Neural crest cell (in vitro differentiated cells): Measurements from ENCODE around the gene MMAB. TPM values are rescaled to one million over a fixed set of nuclear protein-coding genes. Genes with fewer than 3 reads are reported as not detected.

ENCODE experiments used
- DNase-seq: peaks from one replicate; pipeline ENCODE4 v3.0.0; 2021; ENCODE audit warnings: low read depth, mixed read lengths, low spot score
- H3K27ac Mint-ChIP-seq: one replicate; pipeline ENCODE4 v1.8.0; 2021; ENCODE audit warnings: mild to moderate bottlenecking, mixed read lengths; ENCODE audit not compliant: unreplicated experiment
- H3K27me3 Mint-ChIP-seq: 2 replicates; pipeline ENCODE4 v1.8.0; 2021; ENCODE audit warnings: low read depth, mild to moderate bottlenecking, mixed read lengths
- H3K36me3 Mint-ChIP-seq: 2 replicates; pipeline ENCODE4 v1.8.0; 2021; ENCODE audit warnings: low read depth, mild to moderate bottlenecking, mixed read lengths
- H3K4me1 Mint-ChIP-seq: 2 replicates; pipeline ENCODE4 v1.8.0; 2021; ENCODE audit warnings: mixed read lengths
- H3K4me3 Mint-ChIP-seq: one replicate; pipeline ENCODE4 v1.8.0; 2021; ENCODE audit warnings: mild to moderate bottlenecking, mixed read lengths
- H3K9me3 Mint-ChIP-seq: 2 replicates; pipeline ENCODE4 v1.8.0; 2021; ENCODE audit warnings: mixed read lengths
- total RNA-seq: library from RNA; stranded (reverse); gene quantifications from 2 replicates; pipeline ENCODE4 v1.2.1, GENCODE V29; 2021
- TF ChIP-seq, protein P1 (sequence below): fragments of 200-600 bp; sonication (generic); conservative IDR thresholded peaks from 2 replicates; pipeline ENCODE4 v1.5.0; 2021; ENCODE audit warnings: antibody characterized with exemption, mild to moderate bottlenecking

MMAB gene
- total RNA-seq, 1 donor from 2014 or later, result 95.6 TPM

DNA sequence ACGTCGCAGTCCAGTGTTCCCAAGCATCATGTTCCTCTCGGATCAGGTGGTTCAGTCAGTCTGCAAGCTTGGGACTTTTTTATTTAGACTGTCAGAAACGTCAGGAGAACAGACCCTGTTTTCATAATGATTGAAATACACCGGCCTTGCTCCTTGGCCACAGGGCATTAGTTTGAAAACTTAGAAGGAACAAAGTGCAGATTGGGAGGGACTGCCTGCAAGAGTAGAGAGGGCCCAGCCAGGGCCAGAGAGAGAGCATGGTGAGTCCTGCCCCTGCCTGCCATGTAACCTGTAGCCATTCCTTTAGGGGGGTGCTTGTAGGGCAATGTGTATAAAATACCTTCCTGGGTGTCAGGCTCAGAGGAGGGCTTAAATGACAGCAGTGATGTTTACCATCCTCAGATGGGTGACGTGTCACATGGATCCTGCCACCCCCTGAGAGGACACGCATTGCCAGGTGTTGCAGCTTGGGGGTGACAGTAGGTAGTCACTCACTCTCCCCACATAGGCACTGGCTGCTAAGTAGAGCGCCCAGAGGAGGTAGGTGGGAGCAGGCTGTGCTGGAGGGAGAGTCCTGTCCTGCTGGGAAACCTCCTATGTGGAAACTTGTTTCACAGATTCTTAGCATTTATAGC is 45.7 kb downstream of the MMAB start:
- Mint-ChIP-seq H3K4me3 (no peak overlapping the region), H3K4me1 (peaks cover 24% of the 10 kb centered on the region), H3K36me3 (peaks cover 4% of the 10 kb centered on the region), H3K9me3 (no peaks in the 10 kb centered on the region), H3K27ac (no peak overlapping the region), H3K27me3 (no peaks in the 10 kb centered on the region)
- TF ChIP-seq, protein P1, sequence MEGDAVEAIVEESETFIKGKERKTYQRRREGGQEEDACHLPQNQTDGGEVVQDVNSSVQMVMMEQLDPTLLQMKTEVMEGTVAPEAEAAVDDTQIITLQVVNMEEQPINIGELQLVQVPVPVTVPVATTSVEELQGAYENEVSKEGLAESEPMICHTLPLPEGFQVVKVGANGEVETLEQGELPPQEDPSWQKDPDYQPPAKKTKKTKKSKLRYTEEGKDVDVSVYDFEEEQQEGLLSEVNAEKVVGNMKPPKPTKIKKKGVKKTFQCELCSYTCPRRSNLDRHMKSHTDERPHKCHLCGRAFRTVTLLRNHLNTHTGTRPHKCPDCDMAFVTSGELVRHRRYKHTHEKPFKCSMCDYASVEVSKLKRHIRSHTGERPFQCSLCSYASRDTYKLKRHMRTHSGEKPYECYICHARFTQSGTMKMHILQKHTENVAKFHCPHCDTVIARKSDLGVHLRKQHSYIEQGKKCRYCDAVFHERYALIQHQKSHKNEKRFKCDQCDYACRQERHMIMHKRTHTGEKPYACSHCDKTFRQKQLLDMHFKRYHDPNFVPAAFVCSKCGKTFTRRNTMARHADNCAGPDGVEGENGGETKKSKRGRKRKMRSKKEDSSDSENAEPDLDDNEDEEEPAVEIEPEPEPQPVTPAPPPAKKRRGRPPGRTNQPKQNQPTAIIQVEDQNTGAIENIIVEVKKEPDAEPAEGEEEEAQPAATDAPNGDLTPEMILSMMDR, result no peak
- DNase-seq, result no peak

DNA sequence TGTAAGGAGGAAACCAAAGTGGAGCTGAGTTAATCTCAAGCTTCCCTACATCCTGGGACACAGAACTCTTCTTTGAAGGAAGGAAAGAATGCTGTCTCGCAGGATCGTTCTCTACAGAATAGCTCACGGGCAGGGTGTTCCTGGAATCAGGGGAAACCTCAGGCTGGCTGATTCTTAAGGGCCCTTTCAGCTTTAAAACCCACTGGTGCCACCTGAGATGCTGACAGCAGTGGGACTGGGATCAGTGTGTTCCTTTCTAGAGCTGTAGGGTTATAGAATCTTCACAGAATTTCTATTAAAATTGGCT is 48.1 kb downstream of the MMAB start:
- Mint-ChIP-seq H3K27me3 (no peaks in the 10 kb centered on the region), H3K36me3 (peaks cover 6% of the 10 kb centered on the region), H3K4me1 (peaks cover 22% of the 10 kb centered on the region), H3K4me3 (no peak overlapping the region), H3K9me3 (no peaks in the 10 kb centered on the region), H3K27ac (peak overlapping the region; percentile 43)
- TF ChIP-seq, protein P1, result no peak
- no peak for DNase-seq

DNA sequence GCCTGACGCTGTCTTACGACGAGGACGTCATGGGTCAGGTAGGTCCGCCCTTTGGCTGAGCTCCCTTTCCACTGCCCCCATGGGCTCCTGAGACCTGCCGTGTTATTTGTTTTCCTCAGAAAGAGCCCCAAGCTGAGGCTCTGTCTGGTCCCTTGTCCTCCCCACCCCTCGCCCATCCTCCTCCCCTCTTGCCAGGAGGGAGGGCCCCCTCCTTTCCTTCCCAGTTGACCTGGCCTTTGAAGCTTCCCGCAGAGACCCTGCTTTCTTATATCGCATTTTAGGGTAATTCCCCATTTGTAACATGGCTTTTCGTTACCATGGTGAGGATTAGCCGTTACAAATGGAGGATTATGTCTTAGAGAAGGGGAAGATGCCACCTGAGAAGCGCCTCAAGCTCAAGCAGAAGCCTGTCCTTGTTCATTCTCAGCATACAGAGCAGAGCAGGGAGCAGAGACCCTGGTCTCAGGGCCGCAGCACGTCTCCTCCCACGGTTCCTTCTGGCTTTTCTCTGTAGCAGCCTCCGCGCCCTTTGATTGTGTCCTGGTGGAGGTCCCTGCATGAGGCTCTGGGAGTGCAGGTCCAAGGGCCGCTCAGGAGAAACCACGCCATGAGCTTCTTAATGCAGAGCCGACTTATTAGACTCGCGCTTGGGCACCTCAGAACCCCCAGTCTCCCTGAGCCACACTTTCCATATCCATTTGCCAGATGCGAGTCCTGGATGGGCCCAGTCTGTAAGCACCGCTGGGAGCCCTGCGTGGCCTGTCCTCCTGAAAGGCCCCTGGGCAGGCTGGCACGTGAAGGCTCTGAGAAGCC is 48.6 kb downstream of the MMAB start:
- no peak for DNase-seq
- H3K4me1 Mint-ChIP-seq, result peaks cover 16% of the 10 kb centered on the region

DNA sequence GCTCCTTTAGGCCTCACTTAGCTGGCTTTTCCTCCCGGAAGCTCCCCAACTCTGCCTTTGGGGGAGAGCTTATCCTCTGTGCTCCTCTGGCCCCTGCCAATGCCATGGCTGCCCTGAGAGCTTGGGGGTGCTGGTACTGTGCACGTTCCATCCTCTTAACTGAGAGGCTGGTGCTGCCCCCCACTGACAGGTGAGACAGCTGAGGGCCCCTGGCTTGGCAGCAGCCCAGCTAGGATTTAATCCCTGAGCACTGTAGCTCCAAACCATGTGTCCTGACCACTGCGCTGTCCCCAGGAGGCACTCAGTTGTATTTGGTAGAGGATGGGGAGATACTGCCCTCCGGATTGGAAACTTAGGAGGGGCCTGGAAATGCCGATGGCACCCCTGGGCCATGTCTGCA is 49.8 kb downstream of the MMAB start:
- TF ChIP-seq, protein P1, result no peak
- H3K27ac Mint-ChIP-seq, result peak overlapping the region; percentile 94

More for the DNA sequence above, 48.6 kb downstream of the MMAB start:
- TF ChIP-seq, protein P1, result no peak
- H3K36me3 Mint-ChIP-seq, result peaks cover 6% of the 10 kb centered on the region
- H3K27ac Mint-ChIP-seq, result peak overlapping the region; percentile 43
- no peaks in the 10 kb centered on the region for H3K9me3 Mint-ChIP-seq
- no peaks in the 10 kb centered on the region for H3K27me3 Mint-ChIP-seq
- H3K4me3 Mint-ChIP-seq, result no peak overlapping the region

DNA sequence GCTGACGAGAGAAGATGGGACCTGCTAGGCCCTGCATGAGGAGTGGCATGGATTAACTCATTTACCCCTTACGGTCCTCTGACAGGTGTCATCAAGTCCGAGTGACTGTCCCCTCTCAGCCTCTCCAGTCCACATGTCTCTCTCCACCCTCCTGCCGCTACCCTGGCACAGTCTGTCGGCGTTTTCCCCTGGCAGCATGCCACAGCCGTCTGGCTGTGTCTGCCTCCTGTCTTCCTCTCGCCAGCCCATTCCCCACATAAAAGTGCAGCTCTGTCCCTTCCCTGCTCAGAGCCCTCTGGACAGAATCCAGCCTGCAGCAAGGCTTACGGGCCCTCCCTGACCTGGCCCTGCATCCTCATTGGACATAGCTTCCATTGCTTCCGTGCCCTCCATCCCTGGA is 50.2 kb downstream of the MMAB start:
- TF ChIP-seq, protein P1, result no peak
- H3K9me3 Mint-ChIP-seq, result no peaks in the 10 kb centered on the region
- H3K4me1 Mint-ChIP-seq, result peaks cover 19% of the 10 kb centered on the region
- H3K27me3 Mint-ChIP-seq, result no peaks in the 10 kb centered on the region
- DNase-seq, result no peak
- H3K27ac Mint-ChIP-seq, result peak overlapping the region; percentile 94
- H3K4me3 Mint-ChIP-seq, result no peak overlapping the region
- H3K36me3 Mint-ChIP-seq, result peaks cover 6% of the 10 kb centered on the region

More for the DNA sequence above, 49.8 kb downstream of the MMAB start:
- Mint-ChIP-seq H3K9me3 (no peaks in the 10 kb centered on the region), H3K27me3 (no peaks in the 10 kb centered on the region), H3K4me3 (no peak overlapping the region), H3K4me1 (peaks cover 19% of the 10 kb centered on the region), H3K36me3 (peaks cover 6% of the 10 kb centered on the region)
- DNase-seq, result no peak
